ENCODE measurements around the gene GCG. TPM values are rescaled to one million over a fixed set of nuclear protein-coding genes. Genes with fewer than 3 reads are reported as not detected.

GCG gene
- total and polyA plus RNA-seq, 2 donors (not counting 3 experiments of a cell fraction or from before 2014, with no cell fraction given): not detected

DNA sequence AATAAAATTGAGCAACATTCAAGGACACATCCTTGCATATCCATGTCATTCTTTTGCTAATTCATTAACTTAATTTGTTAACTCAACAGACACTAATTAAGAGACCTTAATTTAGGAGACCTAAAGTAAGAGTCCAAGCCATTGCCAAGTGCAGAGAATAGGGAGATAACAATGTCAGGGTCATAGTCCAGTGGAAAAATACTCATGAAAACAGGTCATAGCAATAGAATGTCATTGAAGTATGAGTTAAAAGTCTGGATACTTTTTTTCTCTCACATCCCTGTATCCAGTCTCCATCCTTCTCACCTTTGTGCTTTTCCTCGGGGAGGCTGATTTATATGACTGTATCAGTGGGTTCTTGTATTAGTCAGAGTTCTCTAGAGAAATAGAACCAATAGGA, 51.5 kb downstream of the GCG start:
- H3K79me2 ChIP-seq (ENCODE audit: control insufficient read depth, insufficient read depth, low read length): no peaks in the 10 kb centered on the region
- TF ChIP-seq GATA2 (IDR thresholded peaks at IDR 0.05; ENCODE audit: insufficient read depth, insufficient read length, low read depth, low read length): no peak
- no peak for TF ChIP-seq JUN (IDR thresholded peaks at IDR 0.05; ENCODE audit: borderline replicate concordance, insufficient read depth, insufficient read length, low read depth)
- TF ChIP-seq POLR2A (IDR thresholded peaks at IDR 0.05; ENCODE audit: low read depth, low read length): no peak
- no peak for TF ChIP-seq POLR2AphosphoS5 (IDR thresholded peaks at IDR 0.05; ENCODE audit: insufficient read depth, low read depth, low read length)
- no peak for TF ChIP-seq FOS (IDR thresholded peaks at IDR 0.05; ENCODE audit: borderline replicate concordance, insufficient read depth, low read length)
- no peak for TF ChIP-seq MYC (IDR thresholded peaks at IDR 0.05; ENCODE audit: low read depth, low read length)
- TF ChIP-seq EZH2 (IDR thresholded peaks at IDR 0.05; ENCODE audit: borderline replicate concordance, low read depth, low read length, severe bottlenecking): no peak
- TF ChIP-seq, protein P1, sequence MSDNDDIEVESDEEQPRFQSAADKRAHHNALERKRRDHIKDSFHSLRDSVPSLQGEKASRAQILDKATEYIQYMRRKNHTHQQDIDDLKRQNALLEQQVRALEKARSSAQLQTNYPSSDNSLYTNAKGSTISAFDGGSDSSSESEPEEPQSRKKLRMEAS (IDR thresholded peaks at IDR 0.05; ENCODE audit: insufficient read depth, insufficient read length): no peak
- TF ChIP-seq, protein P2, sequence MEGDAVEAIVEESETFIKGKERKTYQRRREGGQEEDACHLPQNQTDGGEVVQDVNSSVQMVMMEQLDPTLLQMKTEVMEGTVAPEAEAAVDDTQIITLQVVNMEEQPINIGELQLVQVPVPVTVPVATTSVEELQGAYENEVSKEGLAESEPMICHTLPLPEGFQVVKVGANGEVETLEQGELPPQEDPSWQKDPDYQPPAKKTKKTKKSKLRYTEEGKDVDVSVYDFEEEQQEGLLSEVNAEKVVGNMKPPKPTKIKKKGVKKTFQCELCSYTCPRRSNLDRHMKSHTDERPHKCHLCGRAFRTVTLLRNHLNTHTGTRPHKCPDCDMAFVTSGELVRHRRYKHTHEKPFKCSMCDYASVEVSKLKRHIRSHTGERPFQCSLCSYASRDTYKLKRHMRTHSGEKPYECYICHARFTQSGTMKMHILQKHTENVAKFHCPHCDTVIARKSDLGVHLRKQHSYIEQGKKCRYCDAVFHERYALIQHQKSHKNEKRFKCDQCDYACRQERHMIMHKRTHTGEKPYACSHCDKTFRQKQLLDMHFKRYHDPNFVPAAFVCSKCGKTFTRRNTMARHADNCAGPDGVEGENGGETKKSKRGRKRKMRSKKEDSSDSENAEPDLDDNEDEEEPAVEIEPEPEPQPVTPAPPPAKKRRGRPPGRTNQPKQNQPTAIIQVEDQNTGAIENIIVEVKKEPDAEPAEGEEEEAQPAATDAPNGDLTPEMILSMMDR (IDR thresholded peaks at IDR 0.05; ENCODE audit: extremely low read depth in 1 of 2, insufficient read depth in 1 of 2, low read depth in 1 of 2, low read length in 2 of 2): no peak
- H2AFZ ChIP-seq (ENCODE audit: low read depth, low read length): no peak overlapping the region
- no TSS peak for BruUV-seq (replicated peaks)
- no peak overlapping the region for H3K4me2 ChIP-seq (ENCODE audit: insufficient read depth, low read length)
- no peaks in the 10 kb centered on the region for H3K4me1 ChIP-seq (ENCODE audit: control insufficient read depth, extremely low read depth, insufficient read depth, low read length)
- H3K27me3 ChIP-seq (ENCODE audit: control insufficient read depth in 2 of 2, insufficient read depth in 2 of 2, low read length in 2 of 2): no peaks in the 10 kb centered on the region
- no peaks in the 10 kb centered on the region for H3K9me1 ChIP-seq (replicated peaks; ENCODE audit: control insufficient read depth, extremely low read depth, insufficient read depth, low read length)
- intact Hi-C loops (cut with micrococcal nuclease): no loop called here
- H3K36me3 ChIP-seq (ENCODE audit: control insufficient read depth in 2 of 2, extremely low read depth in 1 of 2, insufficient read depth in 2 of 2, low read length in 2 of 2): no peaks in the 10 kb centered on the region
- H3K4me3 ChIP-seq (replicated peaks in 1 of 3; ENCODE audit: insufficient read depth in 1 of 3, low read depth in 1 of 3, low read length in 3 of 3): no peak overlapping the region
- ChIA-PET POLR2A (no interaction called here), CTCF (no interaction called here)
- H3K9me3 ChIP-seq (replicated peaks; ENCODE audit: control insufficient read depth, insufficient read depth, low read length): no peaks in the 10 kb centered on the region
- DNase-seq (ENCODE audit: low read depth, low spot score): no peak
- H3K27ac ChIP-seq (ENCODE audit: insufficient read depth, low read depth, low read length): no peak overlapping the region
- no peak overlapping the region for H3K9ac ChIP-seq (replicated peaks; ENCODE audit: extremely low read depth, insufficient read depth, low read length)
- FAIRE-seq: no peak
- H4K20me1 ChIP-seq (replicated peaks; ENCODE audit: control insufficient read depth, extremely low read depth, insufficient read depth, low read length): no peaks in the 10 kb centered on the region
- dilution Hi-C loops (cut with MboI; ENCODE audit: extremely low pct_ligation_motif_present, low sequenced_read_pairs): no loop called here

Data from endothelial cell of umbilical vein (primary cell).